GM23248 (cell line): Measurements from ENCODE around the gene TADA2A. TPM values are rescaled to one million over a fixed set of nuclear protein-coding genes. Genes with fewer than 3 reads are reported as not detected.
A peak's percentile ranks its signal among the peaks of the same experiment; 100 is the strongest.

Experiments used
- DNase-seq: peaks from one replicate; pipeline ENCODE4 v3.0.0-alpha.2; 2015
- H2AFZ ChIP-seq: fragments of 200-600 bp; sonication (generic); 2 replicates; pipeline ENCODE4 v1.6.1; 2016; ENCODE audit warnings: antibody characterized with exemption
- H3F3A ChIP-seq: fragments of 200-600 bp; sonication (generic); 2 replicates; pipeline ENCODE4 v1.6.1; 2016; ENCODE audit warnings: mild to moderate bottlenecking, antibody characterized with exemption, mixed run types; ENCODE audit not compliant: insufficient read depth
- H3K27ac ChIP-seq: fragments of 200-600 bp; sonication (generic); 2 replicates; pipeline ENCODE4 v1.5.1; 2016; ENCODE audit warnings: mild to moderate bottlenecking
- H3K27me3 ChIP-seq: fragments of 200-600 bp; sonication (generic); replicated peaks from 2 replicates; pipeline ENCODE4 v1.6.1; 2016; ENCODE audit warnings: mild to moderate bottlenecking; ENCODE audit not compliant: insufficient read depth
- H3K36me3 ChIP-seq: fragments of 200-600 bp; sonication (generic); 2 replicates; pipeline ENCODE4 v1.6.1; 2016; ENCODE audit warnings: low read depth, mild to moderate bottlenecking
- H3K4me1 ChIP-seq: fragments of 200-600 bp; sonication (generic); 2 replicates; pipeline ENCODE4 v1.6.1; 2016; ENCODE audit warnings: mild to moderate bottlenecking; ENCODE audit not compliant: insufficient read depth
- H3K4me2 ChIP-seq: fragments of 200-600 bp; sonication (generic); one replicate; pipeline ENCODE4 v1.6.1; 2016; ENCODE audit warnings: mild to moderate bottlenecking; ENCODE audit not compliant: unreplicated experiment
- H3K4me3 ChIP-seq: fragments of 200-600 bp; sonication (generic); 2 replicates; pipeline ENCODE4 v1.5.1; 2016; ENCODE audit warnings: mild to moderate bottlenecking
- H3K79me2 ChIP-seq: fragments of 200-600 bp; sonication (generic); 2 replicates; pipeline ENCODE4 v1.6.1; 2016; ENCODE audit warnings: mild to moderate bottlenecking; ENCODE audit not compliant: insufficient read depth
- H3K9ac ChIP-seq: fragments of 200-600 bp; sonication (generic); 2 replicates; pipeline ENCODE4 v1.6.1; 2016; ENCODE audit warnings: mild to moderate bottlenecking
- H3K9me2 ChIP-seq: fragments of 200-600 bp; sonication (generic); 2 replicates; pipeline ENCODE4 v1.6.1; 2016; ENCODE audit warnings: mixed run types, mild to moderate bottlenecking, moderate library complexity; ENCODE audit not compliant: insufficient read depth
- H3K9me3 ChIP-seq: fragments of 200-600 bp; sonication (generic); one replicate; pipeline ENCODE4 v1.6.1; 2017; ENCODE audit warnings: low read depth
- H4K20me1 ChIP-seq: fragments of 200-600 bp; sonication (generic); 2 replicates; pipeline ENCODE4 v1.6.0; 2016; ENCODE audit not compliant: insufficient read depth
- EZH2 ChIP-seq: fragments of 200-600 bp; sonication (generic); IDR thresholded peaks from 2 replicates; pipeline ENCODE4 v1.6.1; 2018; ENCODE audit warnings: antibody characterized with exemption, mild to moderate bottlenecking; ENCODE audit not compliant: insufficient read depth, poor library complexity, severe bottlenecking
- EZH2phosphoT487 ChIP-seq: fragments of 200-600 bp; sonication (generic); IDR thresholded peaks from 2 replicates; pipeline ENCODE4 v1.6.1; 2018; ENCODE audit warnings: antibody characterized with exemption, moderate library complexity, mild to moderate bottlenecking, low read depth; ENCODE audit not compliant: insufficient read depth
- WGBS, 2 experiments: methylation state at CpG; one replicate each; pipeline ENCODE4 v1.1.6; 2015 to 2017; ENCODE audit warnings: low lambda C conversion rate in 2 of 2, low coverage in 1 of 2; ENCODE audit errors: missing lambda C conversion rate in 2 of 2; 5-methylcytosine and 5-hydroxymethylcytosine counted together
- in situ Hi-C: fragments of 300-500 bp; cut with MboI; formaldehyde crosslinking; loops from 2 replicates; pipeline ENCODE4 v1.15.0; 2020
- polyA plus RNA-seq: library from polyadenylated mRNA; unstranded; fragments of >200 nt; fragmentation: Nextera tagmentation; extraction: Ambion mirVana; gene quantifications from 2 replicates; pipeline ENCODE4 v1.2.1, GENCODE V29; 2016
- total RNA-seq: library from RNA; depleted of rRNA; stranded (reverse); fragments of >200 nt; shearing (Covaris generic); gene quantifications from 2 replicates; pipeline ENCODE4 v1.2.3, GENCODE V29; 2014

The TADA2A gene
- total and polyA plus RNA-seq, 2 experiments from 2014 or later: 16.7 to 18.3 TPM

DNA sequence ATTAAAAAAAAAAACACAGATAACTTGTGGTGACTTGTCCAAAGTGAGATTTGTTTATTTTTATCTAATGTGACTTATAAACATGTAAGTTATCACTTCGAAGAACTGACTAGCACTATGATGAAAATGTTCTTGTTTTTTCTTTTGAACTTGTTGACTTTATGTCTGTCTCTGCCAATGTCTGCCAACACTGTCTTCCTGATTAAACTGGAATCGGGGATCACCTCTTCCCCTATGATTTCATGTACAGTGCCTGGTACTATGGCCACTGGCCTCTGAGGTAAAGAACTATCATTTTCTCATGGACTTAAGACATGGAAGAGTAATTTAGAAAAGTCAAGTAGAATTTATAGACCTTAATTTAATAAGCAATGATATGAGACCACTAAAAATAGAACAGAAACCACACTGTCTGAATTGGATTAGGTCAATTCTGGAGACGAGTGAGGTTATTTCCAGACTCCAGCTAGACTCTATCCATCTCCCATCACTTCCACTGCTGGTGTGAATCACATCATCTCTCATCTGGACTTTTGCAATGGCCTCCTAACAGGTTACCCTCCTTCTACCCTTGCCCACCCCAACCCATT is 22.0 kb upstream of the TADA2A start:
- H3K9me3 ChIP-seq: no peaks in the 10 kb centered on the region
- no peaks in the 10 kb centered on the region for H4K20me1 ChIP-seq
- no peaks in the 10 kb centered on the region for H3K4me1 ChIP-seq
- no peak overlapping the region for H3K4me3 ChIP-seq
- H3K4me2 ChIP-seq: no peak overlapping the region
- no peaks in the 10 kb centered on the region for H3K36me3 ChIP-seq
- H3F3A ChIP-seq: no peaks in the 10 kb centered on the region
- no peak for DNase-seq
- TF ChIP-seq EZH2 (no peak), EZH2phosphoT487 (no peak)
- no peak overlapping the region for H3K9ac ChIP-seq
- H3K79me2 ChIP-seq: no peaks in the 10 kb centered on the region; the same call in 1 of the 2 replicates
- H3K9me2 ChIP-seq: no peaks in the 10 kb centered on the region
- no peak overlapping the region for H3K27ac ChIP-seq
- no peaks in the 10 kb centered on the region for H3K27me3 ChIP-seq
- 72 to 78% methylated on average over 3 of the region's 3 CpGs for WGBS, 2 experiments
- no peak overlapping the region for H2AFZ ChIP-seq
- in situ Hi-C loops: no loop called here

DNA sequence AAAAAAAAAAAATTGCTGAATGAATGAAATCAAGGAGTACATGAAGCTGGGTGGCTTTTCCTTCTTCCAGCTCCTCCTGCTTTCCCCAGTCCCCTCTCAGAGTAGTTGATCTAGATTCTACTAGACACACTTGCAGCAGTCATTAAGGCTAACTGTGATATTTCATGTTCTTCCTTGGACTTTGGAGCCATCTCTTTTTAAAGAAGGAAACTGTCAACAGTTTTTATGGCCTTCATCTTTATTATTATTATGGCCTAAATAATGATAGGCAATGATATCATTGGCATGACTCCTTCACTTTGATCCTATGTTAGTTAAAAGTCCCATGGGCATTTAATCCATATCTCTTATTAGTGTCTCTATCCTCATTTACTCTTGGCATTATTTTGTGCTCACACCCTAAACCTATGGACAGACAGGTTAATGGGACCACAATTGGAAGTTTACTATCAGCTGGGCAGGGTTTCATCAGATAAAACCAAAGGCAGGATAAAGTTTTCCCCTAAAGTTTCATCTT is 21.2 kb upstream of the TADA2A start:
- in situ Hi-C loops: no loop called here
- no peaks in the 10 kb centered on the region for H4K20me1 ChIP-seq
- H3K36me3 ChIP-seq: no peaks in the 10 kb centered on the region

DNA sequence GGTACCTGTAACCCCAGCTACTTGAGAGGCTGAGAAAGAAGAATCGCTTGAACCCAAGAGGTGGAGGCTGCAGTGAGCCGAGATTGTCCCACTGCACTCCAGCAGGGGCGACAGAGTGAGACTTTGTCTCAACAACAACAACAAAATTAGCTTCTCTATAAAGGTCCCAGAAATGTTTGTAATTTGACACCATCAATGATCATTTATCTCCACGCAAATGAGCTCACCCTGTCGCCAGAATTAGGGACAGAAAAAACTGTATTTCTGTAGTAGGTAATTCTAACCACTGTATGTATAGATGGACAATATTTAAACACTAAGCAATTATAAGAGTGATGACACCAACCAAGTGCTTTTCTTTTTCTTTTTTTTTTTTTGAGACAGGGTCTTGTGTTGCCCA is 20.2 kb upstream of the TADA2A start:
- TF ChIP-seq EZH2phosphoT487: no peak
- no peaks in the 10 kb centered on the region for H3K27me3 ChIP-seq
- peaks cover 2% of the 10 kb centered on the region; the same call in 1 of the 2 replicates for H3K4me1 ChIP-seq
- H4K20me1 ChIP-seq: no peaks in the 10 kb centered on the region
- DNase-seq: no peak
- no peaks in the 10 kb centered on the region for H3K36me3 ChIP-seq
- WGBS, 2 experiments: 87 to 90% methylated on average over 5 of the region's 5 CpGs
- no peak overlapping the region for H3K27ac ChIP-seq
- H3K9ac ChIP-seq: no peak overlapping the region
- H3K9me3 ChIP-seq: no peaks in the 10 kb centered on the region
- H3K79me2 ChIP-seq: no peaks in the 10 kb centered on the region; the same call in 1 of the 2 replicates
- H3F3A ChIP-seq: peaks cover 3% of the 10 kb centered on the region; the same call in 1 of the 2 replicates
- H2AFZ ChIP-seq: no peak overlapping the region
- H3K9me2 ChIP-seq: no peaks in the 10 kb centered on the region
- no peak overlapping the region for H3K4me2 ChIP-seq
- H3K4me3 ChIP-seq: no peak overlapping the region
- in situ Hi-C loops: no loop called here

More for the DNA sequence above, 21.2 kb upstream of the TADA2A start:
- H3K9ac ChIP-seq: no peak overlapping the region
- TF ChIP-seq EZH2phosphoT487: no peak
- no peak for TF ChIP-seq EZH2
- no peaks in the 10 kb centered on the region for H3K9me2 ChIP-seq
- H3K4me2 ChIP-seq: no peak overlapping the region
- no peak overlapping the region for H3K27ac ChIP-seq
- no peaks in the 10 kb centered on the region for H3K4me1 ChIP-seq
- no peaks in the 10 kb centered on the region for H3K9me3 ChIP-seq
- no peak overlapping the region for H2AFZ ChIP-seq
- no peaks in the 10 kb centered on the region for H3F3A ChIP-seq
- H3K4me3 ChIP-seq: no peak overlapping the region
- H3K79me2 ChIP-seq: no peaks in the 10 kb centered on the region; the same call in 1 of the 2 replicates
- no peak for DNase-seq
- H3K27me3 ChIP-seq: no peaks in the 10 kb centered on the region

DNA sequence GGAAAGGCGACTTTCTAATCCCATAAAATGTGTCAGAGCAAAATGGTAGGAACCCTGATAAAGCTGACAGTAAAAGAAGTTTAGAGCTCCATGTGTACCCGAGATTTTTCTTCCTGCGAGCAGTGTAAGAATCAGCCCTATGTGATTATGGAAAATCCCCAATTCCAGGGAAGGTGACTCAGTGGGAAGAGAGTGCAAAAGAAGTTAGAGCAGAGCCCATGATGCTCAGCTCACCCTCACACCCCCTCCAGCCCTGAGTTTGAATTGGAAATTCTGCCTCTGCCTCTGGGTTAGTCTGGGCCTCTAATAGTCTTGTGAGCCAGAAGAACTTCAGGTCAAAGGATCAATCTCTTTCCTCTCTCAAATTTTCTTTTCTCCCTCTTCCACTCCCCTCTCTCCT is 18.4 kb upstream of the TADA2A start:
- H3K9ac ChIP-seq: no peak overlapping the region
- H4K20me1 ChIP-seq: no peaks in the 10 kb centered on the region
- no peak overlapping the region for H3K4me3 ChIP-seq
- H3K27ac ChIP-seq: no peak overlapping the region
- TF ChIP-seq EZH2: no peak
- TF ChIP-seq EZH2phosphoT487: no peak
- H3K9me2 ChIP-seq: no peaks in the 10 kb centered on the region
- H3K27me3 ChIP-seq: no peaks in the 10 kb centered on the region
- no peak overlapping the region for H2AFZ ChIP-seq
- no peaks in the 10 kb centered on the region for H3K36me3 ChIP-seq
- H3K79me2 ChIP-seq: no peaks in the 10 kb centered on the region; the same call in 1 of the 2 replicates
- no peaks in the 10 kb centered on the region for H3K9me3 ChIP-seq
- DNase-seq: peak; percentile 50
- no peak overlapping the region for H3K4me2 ChIP-seq
- H3K4me1 ChIP-seq: peaks cover 11% of the 10 kb centered on the region; the same call in 1 of the 2 replicates
- in situ Hi-C loops: no loop called here
- peaks cover 17% of the 10 kb centered on the region for H3F3A ChIP-seq
- 93 to 96% methylated on average over 3 of the region's 3 CpGs for WGBS, 2 experiments

DNA sequence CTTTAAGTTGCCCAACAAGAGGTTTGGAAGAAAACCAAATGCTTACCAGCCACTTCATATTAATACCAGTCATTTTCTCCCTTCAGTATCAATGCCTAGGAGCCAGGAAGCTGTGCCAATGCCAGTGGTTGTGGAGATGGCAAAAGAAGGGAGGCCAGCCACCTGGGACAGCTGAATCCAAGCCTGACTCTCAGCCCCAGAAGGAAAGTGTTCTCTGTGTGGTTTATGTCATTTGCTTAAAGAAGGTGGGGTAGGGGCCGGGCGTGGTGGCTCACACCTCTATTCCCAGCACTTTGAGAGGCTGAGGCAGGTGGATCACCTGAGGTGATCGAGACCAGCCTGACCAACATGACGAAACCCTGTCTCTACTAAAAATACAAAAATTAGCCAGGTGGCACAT is 17.5 kb upstream of the TADA2A start:
- H2AFZ ChIP-seq: no peak overlapping the region
- H3K9me3 ChIP-seq: no peaks in the 10 kb centered on the region
- 96% methylated on average over 4 of the region's 4 CpGs for WGBS, 2 experiments
- TF ChIP-seq EZH2 (no peak), EZH2phosphoT487 (no peak)
- H3K9ac ChIP-seq: no peak overlapping the region
- no peak overlapping the region for H3K27ac ChIP-seq
- H4K20me1 ChIP-seq: no peaks in the 10 kb centered on the region
- H3F3A ChIP-seq: peaks cover 17% of the 10 kb centered on the region
- no peaks in the 10 kb centered on the region for H3K9me2 ChIP-seq
- no peaks in the 10 kb centered on the region; the same call in 1 of the 2 replicates for H3K79me2 ChIP-seq
- in situ Hi-C loops: no loop called here
- no peaks in the 10 kb centered on the region for H3K36me3 ChIP-seq
- DNase-seq: no peak
- no peak overlapping the region for H3K4me3 ChIP-seq
- H3K27me3 ChIP-seq: no peaks in the 10 kb centered on the region
- H3K4me2 ChIP-seq: no peak overlapping the region
- peaks cover 11% of the 10 kb centered on the region; the same call in 1 of the 2 replicates for H3K4me1 ChIP-seq
